GM19043 (cell line): ENCODE measurements around the gene NUP205.

Experiments used
- ATAC-seq: cut with Tn5 transposase; IDR thresholded peaks from one replicate; pipeline ENCODE4 v1.9.1; 2021; ENCODE audit warnings: low read depth; ENCODE audit not compliant: unreplicated experiment

The NUP205 gene

DNA sequence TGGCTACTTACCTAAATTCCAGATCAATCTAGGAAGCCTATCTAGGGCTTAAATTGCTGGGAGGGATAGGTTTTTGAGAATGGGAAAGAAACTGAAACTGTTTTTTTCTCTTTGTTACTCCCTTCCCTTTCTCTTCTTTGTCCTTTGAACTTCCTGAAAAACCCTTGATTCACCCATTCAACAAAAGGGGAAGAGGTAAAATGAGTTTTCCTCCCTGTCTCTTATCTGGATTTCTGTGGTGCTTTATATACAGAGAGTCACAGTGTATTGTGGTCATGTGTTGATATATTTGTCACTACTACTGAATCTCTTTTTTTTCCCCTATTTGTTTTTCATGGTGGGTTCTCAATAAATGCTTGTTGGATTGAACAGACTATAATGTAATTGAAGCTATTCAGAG is 19.8 kb upstream of the NUP205 start:
- ATAC-seq = no peak

DNA sequence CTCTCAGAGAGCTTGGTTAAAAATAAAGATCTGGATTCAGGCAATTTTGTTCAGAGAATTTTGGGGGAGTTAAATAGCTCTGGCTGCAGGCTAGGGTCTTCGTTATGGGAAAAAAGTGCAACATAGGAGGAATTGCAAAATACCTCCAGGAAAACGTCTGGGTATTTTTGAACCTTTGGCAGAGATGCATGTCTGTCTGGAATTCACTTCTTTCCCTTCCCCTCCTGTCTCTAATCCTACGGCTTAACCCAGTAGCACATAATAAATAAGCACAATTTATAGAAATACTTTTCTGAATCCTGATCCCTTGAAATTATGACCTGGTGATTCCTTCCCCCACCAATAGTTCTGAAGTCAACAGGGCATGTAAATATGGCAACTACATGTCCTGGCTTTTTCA is 19.3 kb upstream of the NUP205 start:
- no peak for ATAC-seq

DNA sequence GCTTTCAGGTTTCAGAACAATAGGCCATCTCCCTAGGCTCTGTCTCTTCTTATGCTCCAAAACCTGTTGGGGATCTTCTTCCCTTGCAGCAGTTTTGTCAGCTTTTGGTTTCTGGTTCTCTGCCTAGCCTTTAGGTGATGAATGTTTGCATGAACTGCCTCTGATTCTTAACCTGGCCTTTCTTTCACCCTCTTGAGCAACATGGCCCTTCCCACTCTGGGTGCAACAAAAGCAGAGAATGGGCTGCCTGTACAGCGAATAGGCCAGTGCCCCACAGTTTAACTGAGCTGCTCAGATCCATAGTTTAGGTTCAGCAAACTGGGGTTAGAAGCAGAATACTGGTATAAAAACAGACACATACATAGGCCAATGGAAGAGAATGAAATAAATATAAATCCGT is 18.1 kb upstream of the NUP205 start:
- ATAC-seq = no peak

DNA sequence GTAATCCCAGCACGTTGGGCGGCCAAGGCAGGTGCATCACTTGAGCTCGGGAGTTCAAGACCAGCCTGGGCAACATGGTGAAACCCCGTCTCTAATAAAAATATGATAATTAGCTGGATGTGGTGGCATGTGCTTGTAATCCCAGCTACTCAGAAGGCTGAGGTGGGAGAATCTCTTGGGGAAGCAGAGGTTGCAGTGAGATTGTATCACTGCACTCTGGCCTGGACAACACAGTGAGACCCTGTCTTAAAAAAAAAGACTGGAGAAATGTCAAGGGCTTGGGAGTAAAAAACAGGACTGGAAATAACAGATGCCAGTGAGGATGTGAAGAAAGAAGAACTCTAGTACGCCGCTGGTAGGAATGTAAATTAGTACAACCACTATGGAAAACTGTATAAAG is 16.7 kb upstream of the NUP205 start:
- no peak for ATAC-seq

DNA sequence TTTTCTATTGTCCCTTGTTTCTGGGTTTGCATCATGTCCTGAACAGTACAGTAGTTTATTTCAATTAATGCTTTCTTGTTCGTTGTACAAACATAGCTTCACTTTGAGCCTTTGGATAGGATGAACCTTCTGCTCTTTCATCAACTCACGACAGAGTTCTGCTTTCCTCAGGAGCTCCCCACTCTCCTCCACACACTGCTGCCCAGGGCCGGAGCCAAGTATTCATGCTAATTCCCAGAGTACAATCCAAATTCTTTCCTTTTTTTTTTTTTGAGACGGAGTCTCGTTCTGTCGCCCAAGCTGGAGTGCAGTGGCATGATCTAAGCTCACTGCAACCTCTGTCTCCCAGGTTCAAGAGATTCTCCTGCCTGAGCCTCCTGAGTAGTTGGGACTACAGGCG is 7.5 kb upstream of the NUP205 start:
- ATAC-seq = no peak

DNA sequence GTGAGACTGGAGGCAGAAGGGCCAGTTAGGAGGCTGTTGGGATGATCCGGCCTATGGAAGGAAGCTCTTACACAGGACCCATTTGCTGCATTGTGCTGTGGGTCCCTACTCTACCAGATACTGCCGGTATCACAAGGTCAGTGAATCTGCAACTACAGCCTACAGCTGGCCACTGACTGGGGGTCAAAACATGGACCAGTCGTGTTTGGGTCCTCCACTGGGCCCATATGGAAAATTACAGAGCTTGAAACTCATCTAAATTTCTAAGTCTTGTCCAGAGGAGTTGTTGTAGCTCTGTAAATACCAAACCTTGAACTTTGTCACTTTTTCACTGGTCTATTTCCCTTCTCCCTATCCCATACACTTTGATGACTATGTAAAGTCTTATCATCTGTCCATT is 5.6 kb upstream of the NUP205 start:
- no peak for ATAC-seq

DNA sequence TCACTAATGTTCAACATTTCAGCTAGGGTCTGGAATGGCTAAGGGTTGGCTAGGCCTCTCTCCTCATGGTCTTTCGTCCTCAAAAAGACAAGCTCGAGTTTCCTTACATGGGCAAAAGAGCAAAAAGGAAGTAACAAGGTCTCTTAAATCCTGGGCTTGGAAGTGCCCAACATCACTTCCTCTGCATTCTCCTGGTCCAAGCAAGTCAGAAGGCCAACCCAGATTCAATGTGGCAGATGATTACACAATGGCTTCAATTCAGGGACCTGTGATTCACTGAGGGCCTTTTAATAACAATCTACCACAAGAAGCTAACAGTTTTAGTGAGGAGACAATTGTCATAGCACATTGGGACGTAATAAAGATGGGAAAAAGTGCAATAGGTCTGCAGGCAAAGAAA is 4.4 kb upstream of the NUP205 start:
- ATAC-seq = no peak

DNA sequence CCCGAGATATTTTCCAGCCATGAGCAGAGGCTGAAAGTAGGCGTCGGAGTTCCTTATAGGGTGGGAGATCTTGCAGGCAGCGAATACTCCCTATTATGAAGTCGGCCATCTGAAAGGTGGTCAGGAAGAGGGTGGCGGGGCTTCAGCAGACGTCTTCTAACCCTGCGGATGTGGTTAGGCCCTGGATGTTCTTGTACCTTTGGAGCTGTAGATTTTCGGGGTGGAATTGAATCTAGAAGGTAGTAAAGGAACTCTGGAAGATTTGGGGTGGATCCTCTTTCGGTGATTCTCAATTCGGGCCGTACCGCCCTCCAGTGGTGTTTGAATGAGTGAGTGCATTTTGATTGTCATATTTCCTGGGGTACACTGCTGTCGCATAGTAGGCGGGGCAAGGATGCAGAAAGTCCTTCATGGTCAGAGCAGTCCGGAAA is 635 bp downstream of the NUP205 start:
- peak; percentile 56 for ATAC-seq

DNA sequence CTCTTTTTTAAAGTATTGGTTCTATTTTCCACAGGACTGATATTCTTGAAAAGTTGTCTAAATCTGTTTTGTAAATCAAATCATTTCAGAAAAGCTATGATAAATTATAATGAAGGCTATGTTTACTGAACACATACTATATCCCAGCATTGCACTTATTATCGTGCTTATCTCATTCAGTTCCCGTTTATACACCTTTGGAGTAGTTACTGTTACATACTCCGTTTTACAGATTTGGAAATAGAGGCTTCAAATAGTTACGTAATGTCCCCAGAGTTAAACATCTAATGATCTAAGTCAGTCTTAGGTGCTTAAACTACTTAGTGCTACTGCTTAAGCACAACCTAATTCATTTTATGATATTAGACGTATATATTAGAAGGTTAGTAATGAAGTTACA is 1.2 kb downstream of the NUP205 start:
- ATAC-seq = no peak

DNA sequence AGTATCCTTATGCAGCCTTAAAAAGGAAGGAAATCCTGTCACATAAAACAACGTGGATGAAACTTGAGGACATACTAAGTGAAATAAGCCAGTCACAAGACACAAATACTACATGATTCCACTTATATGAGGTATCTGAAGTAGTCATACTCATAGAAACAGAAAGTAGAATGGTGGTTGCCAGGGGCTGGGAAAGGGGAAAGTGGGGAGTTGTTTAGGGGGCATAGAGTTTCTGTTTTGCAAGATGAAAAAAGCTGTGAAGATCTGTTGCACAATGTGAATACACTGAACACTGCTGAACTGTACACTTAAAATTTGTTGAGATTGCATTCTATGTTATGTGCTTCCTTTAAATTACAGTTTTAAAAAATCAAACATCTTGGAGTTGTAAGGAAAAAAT is 2.9 kb downstream of the NUP205 start:
- no peak for ATAC-seq

DNA sequence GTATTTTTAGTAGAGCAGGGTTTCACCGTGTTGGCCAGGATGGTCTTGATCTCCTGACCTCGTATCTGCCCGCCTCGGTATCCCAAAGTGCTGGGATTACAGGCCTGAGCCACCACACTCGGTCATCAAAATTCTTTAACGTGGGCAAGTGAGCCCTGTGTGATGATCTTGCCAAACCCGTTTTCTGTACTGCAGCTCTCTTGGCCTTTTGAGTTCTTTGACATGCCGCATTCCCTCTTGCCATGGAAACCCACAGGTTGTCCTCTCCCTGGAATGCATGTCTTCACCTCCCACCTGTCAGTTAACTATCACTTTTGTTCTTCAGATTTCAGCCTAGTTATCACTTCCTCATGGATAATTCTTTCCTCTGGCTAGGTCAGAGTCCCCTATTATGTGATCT is 5.0 kb downstream of the NUP205 start:
- ATAC-seq = no peak

DNA sequence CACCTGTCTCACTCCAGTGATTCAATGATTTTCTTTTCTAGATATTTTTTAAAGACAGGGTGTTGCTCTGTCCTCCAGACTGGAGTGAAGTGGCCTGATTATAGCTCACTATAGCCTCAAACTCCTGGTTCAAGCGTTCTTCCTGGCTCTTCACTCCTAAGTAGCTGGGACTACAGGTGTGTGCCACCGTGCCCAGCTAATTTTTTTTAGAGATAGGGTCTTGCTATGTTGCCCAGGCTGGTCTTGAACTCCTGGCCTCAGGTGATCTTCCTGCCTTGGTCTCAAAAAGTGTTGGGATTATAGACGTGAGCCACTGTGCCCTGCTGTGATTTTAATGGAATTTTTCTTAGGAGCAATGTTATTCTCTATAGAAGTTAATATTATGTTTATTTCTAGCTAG is 14.1 kb downstream of the NUP205 start:
- no peak for ATAC-seq

DNA sequence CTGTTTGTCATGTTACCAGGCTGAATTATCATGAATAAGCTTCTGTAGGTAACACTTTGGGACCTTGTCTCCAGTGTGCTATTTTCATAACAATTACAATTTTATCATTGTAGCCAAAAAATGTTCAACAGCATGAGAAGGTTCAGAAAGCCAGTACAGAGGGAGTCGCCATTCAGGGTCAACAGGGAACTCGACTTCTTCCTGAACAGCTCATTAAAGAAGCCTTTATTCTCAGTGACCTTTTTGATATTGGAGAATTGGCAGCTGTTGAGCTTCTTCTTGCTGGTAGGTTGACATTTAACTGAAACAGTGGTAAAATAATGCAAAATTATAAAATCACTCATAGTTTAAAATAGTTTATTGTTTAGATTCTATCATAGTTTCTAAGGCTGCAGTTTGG is 15.8 kb downstream of the NUP205 start:
- no peak for ATAC-seq

DNA sequence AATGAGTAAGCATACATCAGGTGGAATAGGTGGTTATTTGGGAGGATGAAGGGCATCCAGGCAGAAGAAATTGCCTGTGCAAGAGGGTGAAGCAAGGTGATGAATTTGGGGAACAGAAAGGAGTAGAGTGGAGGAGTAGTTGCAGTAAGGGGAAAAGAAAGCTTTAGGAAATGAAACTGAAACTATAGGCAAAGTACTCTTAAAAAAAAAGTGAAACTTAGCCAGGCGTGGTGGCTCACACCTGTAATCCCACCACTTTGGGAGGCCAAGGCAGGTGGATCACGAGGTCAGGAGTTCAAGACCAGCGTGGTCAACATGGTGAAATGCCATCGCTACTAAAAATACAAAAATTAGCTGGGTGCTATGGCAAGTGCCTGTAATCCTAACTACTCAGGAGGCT is 17.6 kb downstream of the NUP205 start:
- peak; percentile 62 for ATAC-seq

DNA sequence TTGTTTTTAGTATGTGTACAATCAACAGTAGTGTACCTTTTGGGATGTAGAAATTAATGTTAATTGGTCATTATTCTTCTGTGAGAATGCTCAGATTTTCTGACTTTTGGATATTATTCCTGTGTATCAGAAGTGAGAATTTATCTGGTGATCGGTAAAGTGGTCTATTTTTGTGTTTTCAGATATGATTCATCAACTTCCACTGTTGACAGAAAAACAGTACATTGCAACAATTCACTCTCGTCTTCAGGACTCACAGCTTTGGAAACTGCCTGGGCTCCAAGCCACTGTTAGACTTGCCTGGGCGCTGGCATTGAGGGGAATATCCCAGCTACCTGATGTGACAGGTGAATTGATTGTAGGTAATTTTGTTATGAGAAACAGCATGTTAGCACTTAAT is 20.9 kb downstream of the NUP205 start:
- no peak for ATAC-seq

DNA sequence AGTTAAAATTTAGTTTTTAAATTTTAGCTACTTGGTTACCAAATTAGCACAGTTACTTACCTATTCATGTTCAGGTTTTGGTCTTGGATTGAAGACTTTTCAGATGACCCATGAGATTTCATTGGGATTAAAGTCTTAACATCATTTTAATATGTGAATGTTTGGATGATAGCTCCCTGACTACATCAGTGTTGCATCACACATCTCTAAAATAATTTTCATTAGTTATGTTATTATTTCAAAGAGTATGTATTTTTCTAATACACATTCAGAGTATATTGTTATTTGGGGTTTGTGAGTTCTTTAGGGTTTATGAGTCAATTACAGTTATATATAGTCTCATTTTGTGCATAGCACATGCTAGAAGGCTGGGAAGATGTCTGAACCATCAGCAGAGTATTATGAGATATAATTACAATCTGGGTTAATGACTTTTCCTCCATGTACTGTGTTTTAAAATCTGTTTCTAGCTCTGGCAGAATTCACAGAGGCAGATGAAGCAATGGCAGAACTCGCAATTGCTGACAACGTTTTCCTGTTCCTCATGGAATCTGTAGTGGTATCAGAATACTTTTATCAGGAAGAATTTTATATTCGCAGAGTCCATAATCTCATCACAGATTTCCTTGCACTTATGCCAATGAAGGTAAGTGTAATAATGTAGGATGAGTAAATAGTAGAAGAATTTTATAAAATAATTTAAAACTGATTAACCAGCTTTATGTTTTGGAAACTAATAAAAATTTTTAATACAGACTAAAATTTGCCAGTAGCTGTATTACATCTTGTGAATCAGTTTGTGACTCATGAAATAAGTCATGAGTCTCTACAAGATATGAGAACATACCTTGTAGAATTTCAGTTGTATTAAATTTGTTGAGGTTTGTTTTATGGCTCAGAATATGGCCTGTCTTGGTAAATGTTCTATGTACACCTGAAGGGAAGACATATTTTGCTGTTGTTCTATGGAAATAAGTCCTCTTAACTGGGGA is 26.9 kb downstream of the NUP205 start:
- ATAC-seq = no peak

DNA sequence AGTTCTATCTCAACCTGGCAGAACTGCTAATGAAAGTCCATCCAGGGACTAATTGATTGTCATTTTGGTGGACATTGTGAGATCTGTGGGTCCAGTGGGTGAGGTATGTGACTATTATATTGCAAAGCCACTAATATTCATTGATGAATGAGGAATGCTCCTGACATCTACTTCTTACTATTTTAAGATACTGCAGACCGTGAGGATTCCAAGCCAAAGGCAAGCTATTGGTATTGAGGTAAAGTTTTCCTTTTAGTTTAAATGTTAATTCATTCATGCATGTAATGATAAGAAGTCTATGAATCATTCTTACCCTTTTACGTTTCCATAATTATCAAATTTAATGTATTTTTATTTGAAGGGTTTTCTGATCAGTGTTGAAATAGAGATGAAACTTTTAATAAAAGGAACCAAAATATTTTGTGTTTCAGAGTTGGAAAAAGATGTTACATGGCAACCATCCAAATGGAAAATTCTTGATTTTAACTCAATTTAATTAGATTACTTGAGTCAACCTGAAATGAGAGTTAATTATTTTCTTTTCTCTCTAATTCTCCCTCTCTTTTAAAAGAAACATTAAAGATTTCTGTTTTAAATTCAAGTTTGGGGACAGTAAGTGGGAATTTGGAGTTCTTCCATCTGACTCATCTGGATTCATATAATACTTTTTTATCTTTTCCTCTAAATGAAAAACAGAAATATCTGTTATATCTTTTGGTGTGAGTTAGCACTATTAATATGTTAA is 39.6 kb downstream of the NUP205 start:
- no peak for ATAC-seq

DNA sequence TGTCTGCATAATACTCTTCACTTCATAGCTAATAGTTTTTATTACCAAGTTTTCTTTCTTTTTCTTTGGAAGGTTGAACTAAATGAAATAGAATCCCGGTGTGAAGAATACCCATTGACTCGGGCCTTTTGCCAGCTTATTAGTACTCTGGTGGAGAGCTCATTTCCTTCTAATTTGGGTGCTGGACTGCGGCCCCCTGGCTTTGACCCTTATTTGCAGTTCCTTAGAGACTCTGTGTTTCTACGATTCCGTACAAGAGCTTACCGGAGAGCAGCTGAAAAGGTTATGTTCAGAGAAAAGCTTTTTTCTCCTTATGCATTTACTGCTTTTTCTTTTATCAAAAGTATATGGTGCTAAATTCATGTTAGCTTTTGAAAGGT is 40.2 kb downstream of the NUP205 start:
- ATAC-seq = no peak

DNA sequence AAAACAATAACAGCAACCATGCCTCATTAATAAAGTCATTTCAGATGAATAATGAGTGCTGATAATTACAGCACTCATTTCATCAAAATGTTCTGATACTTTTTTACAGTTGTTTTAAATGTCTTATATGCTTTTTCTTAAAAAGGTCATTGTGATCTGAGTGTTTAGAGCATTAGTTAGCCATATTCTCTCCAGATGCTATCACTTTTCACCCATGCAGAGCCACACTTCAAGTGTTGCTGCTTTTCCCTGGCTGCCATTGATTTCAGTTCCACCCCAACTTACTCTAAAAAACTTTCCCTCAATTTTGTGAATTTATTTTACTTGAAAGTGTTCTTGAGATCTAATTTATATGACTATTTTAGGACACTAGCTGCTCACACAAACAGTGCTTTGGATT is 41.8 kb downstream of the NUP205 start:
- ATAC-seq = no peak

DNA sequence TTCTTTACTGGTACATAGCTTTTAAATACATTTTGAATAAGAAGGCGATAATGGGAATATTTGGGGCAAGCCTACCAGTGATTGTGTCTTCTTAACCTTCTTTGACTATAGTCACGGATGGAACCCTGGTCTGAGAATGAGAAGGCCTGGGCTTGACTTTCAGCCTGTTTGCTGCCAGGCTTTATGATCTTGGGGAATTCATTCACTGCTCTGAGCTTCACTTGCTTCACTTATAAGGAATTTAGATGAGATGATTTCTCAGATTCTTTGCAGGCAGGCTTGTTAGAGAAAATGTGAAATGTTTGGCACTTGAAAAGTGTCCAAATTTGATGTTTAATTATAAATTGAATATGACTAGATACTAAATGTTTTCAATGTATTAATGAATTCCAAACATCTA is 42.5 kb downstream of the NUP205 start:
- no peak for ATAC-seq

DNA sequence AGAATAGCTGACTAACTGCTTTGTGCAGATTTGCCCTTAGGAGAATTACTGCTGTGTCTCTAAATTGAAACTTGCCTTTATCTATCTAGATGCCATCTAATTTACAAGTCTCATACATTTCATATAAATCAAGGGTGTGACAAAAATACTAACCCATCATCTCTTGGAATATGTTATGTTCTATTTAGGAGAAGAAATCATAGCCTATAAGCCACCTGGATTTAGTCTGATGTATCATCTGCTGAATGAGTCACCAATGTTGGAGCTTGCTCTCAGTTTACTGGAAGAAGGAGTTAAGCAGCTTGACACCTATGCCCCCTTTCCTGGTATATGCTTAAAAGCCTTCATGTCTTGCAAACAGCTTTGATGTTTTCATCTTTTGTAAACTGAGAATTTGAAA is 43.5 kb downstream of the NUP205 start:
- no peak for ATAC-seq

DNA sequence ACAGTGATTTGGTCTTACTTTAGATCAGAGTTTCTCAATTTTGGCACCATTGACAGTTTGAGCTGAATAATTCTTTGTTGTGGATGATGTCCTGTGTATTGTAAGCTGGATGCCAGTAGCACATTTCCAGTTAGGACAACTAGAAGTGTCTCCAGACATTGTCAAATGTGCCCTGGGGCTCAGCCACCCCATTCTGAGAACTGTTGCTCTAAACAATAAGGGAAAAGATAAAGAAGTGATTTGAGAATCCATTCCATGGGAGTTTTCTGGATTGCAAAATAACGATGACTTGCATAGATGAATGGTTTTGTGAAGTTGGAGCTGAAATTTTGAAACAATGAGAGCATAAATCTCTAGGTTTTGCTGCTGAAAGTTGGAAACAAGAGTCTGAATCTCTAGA is 44.6 kb downstream of the NUP205 start:
- ATAC-seq = no peak
